Measurements from ENCODE around the gene CNOT11.
"Not testable (repeated sequence)": the region's sequence is repeated elsewhere in the genome, so short reads cannot be mapped to it uniquely, and the experiment has no call there.

Gene CNOT11

DNA sequence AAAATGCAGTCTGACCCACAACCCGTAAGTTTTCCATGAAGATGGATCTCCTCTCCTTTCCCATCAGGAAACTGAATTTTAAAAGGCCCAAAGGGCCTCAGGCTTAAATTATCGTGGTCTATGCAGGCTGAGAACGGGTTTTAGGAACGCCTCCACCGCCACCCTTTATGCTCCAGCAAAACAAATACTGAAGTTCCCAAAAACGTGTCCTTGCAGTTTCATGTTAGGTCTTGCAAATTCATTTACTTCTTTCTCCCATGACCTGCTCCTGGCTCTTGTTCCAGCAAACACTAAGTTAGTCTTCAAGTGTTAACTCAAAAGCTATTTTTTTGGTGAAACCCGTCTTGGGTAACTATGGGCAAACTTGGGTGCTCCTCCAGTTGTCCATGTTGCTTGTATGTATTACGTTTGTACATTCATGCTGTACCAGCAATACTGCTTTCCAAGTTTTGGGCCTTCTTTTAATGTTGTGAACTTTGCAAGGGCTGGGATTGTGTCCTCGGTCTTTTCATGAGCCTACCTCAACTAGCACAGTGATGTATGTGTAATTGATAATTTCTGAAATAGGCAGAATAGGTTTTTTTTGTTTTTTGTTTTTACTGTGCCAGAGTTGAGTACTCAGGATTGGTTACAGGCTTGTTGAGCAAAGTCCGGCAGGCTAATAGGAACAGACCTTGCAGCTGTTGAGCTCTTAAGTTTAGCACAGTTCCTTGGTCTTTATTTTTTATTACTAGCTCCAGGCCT lies 57.6 kb downstream of the CNOT11 start:
- DNase-seq (ENCODE audit: low read depth, low spot score), result no peak

DNA sequence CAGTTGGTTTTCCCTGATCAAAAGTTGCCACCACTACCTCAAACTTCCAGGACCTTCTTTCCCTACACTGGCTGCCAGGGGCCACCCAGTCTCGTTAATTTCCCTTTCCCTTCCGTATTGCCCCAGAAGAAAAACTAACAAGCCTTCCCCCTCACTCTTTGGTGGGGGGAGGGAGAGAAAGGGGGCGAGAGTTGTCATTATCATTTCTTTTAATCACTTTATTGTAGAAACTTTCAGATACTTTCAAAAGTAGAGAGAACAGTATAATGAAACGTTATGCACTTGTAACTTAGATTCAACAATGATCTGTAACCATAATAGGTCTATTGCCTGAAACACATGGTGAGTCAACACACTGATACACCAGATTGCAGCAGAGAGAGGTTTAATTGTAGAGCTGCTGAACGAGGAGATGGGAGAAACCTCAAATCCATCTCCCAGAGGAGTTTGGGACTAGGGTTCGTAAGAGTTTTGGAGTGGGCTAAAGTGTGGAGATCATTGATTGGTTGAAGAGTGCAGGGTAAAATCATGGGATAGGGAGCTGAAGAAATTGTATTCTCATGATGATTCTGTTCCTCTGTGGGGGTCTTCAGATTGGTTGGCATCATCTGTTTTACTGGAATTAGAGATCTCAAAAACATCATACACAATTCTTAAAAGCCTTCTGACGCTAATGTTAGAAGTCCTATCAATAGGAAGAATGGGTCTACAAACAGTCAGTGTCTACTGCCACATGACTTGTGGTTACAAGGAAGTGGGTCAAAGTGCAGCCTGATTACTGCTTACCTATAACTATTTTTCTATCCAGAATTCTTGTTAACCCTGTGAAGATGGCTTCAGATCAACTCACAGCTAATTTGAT lies 58.4 kb downstream of the CNOT11 start:
- DNase-seq (ENCODE audit: low read depth, low spot score), result no peak

DNA sequence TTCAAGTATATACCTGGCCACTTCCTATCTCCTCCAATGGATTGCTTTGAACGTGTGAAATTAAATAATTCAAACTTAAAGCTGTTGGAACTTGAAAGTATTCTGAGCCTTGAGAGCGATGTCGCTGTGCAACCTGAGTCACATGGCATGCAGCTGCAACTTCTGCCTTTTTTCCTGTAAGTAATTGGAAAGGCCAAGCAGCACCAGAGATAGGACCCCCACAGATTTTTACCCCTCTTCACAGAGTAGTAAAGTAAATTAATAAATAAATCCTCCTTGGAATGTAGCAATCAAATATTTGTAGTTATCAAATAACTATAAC lies 59.0 kb downstream of the CNOT11 start:
- DNase-seq (ENCODE audit: low read depth, low spot score), result no peak

DNA sequence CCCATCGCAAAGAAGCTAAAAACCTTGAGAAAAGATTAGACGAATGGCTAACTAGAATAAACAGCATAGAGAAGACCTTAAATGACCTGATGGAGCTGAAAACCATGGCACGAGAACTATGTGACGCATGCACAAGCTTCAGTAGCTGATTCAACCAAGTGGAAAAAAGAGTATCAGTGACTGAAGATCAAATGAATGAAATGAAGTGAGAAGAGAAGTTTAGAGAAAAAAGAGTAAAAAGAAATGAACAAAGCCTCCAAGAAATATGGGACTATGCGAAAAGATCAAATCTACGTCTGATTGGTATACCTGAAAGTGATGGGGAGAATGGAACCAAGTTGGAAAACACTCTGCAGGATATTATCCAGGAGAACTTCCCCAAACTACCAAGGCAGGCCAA lies 63.9 kb downstream of the CNOT11 start:
- not testable (repeated sequence) for DNase-seq (ENCODE audit: low read depth, low spot score)

Data from activated CD4-positive, CD25-positive, alpha-beta regulatory T cell treated with anti-CD3 and anti-CD28 coated beads, Interleukin-2, amount 50 U/mL, for 16 hours (primary cell).